ENCODE data around the gene SMG6.
A peak's percentile ranks its signal among the peaks of the same experiment; 100 is the strongest.

Gene SMG6

GRCh38 chr17:2303204-2304188 is at the start of gene SMG6, which contains the start of gene SRR:
SMG6 (minus strand) TSS chr17:2303785; CDS start chr17:2303720, 65 bp downstream.
SRR (plus strand) TSS chr17:2303950; CDS start chr17:2315561, 11,611 bp downstream.
- Histone ChIP-seq H3K36me3 (ENCODE audit: insufficient read depth, low read length) (peaks cover 20% of the 10 kb centered on the region), H3K9me3 (ENCODE audit: low read length) (no peaks in the 10 kb centered on the region), H3K4me1 (ENCODE audit: insufficient read depth, low read length, severe bottlenecking) (peaks cover 18% of the 10 kb centered on the region), H3K79me2 (ENCODE audit: insufficient read depth, low read length) (0 out of 2 replicates have a peak, but pooled peaks cover 7% of the 10 kb centered on the region), H3K27me3 (ENCODE audit: insufficient read depth, low read length) (no peaks in the 10 kb centered on the region), H3K4me2 (ENCODE audit: low read length) (peak within 1 kb of the TSS; percentile 88), H3K27ac (ENCODE audit: low read depth, low read length, poor library complexity, severe bottlenecking) (peak within 1 kb of the TSS; percentile 15), H3K9me2 (ENCODE audit: low read depth, low read length) (no peaks in the 10 kb centered on the region), H3K9ac (ENCODE audit: low read length) (peak within 1 kb of the TSS; percentile 90), H4K20me1 (ENCODE audit: insufficient read depth, low read length) (no peaks in the 10 kb centered on the region), H3K4me3 (ENCODE audit: low read depth, low read length, poor library complexity, severe bottlenecking) (peak within 1 kb of the TSS; percentile 86), H2AFZ (ENCODE audit: low read length) (no peak within 1 kb of the TSS), H3F3A (ENCODE audit: insufficient read depth, low read length) (no peaks in the 10 kb centered on the region)
- no peak for TF ChIP-seq EZH2 (IDR thresholded peaks at IDR 0.05; ENCODE audit: borderline replicate concordance, low read length)
- TF ChIP-seq, protein P1, sequence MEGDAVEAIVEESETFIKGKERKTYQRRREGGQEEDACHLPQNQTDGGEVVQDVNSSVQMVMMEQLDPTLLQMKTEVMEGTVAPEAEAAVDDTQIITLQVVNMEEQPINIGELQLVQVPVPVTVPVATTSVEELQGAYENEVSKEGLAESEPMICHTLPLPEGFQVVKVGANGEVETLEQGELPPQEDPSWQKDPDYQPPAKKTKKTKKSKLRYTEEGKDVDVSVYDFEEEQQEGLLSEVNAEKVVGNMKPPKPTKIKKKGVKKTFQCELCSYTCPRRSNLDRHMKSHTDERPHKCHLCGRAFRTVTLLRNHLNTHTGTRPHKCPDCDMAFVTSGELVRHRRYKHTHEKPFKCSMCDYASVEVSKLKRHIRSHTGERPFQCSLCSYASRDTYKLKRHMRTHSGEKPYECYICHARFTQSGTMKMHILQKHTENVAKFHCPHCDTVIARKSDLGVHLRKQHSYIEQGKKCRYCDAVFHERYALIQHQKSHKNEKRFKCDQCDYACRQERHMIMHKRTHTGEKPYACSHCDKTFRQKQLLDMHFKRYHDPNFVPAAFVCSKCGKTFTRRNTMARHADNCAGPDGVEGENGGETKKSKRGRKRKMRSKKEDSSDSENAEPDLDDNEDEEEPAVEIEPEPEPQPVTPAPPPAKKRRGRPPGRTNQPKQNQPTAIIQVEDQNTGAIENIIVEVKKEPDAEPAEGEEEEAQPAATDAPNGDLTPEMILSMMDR (IDR thresholded peaks at IDR 0.05; ENCODE audit: low read length): no peak

DNA sequence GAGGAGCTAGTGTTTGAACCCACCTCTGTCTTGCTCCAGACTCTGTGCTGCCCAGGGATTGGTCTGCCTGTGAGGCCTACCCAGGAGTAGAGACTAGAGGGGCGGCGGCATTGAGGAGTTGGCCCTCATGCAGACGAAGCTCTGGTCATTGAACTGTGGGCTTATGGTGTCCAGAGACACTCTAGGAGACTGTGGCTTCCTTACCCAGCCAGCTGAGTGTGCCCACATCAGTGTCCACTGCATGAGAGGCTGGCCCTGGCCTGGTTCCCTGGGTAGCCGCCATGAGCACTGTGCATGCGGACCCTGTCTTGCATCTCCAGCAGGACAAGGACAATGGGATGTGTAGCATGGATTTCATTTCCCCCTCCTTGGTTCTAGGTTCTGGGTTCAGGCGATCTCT is 47.7 kb upstream of the SMG6 start:
- TF ChIP-seq, protein P1 (IDR thresholded peaks at IDR 0.05; ENCODE audit: low read length): no peak
- no peak for TF ChIP-seq EZH2 (IDR thresholded peaks at IDR 0.05; ENCODE audit: borderline replicate concordance, low read length)
- Histone ChIP-seq H3K4me3 (ENCODE audit: low read depth, low read length, poor library complexity, severe bottlenecking) (no peak overlapping the region), H3K9ac (ENCODE audit: low read length) (no peak overlapping the region), H3K9me2 (ENCODE audit: low read depth, low read length) (no peaks in the 10 kb centered on the region), H4K20me1 (ENCODE audit: insufficient read depth, low read length) (no peaks in the 10 kb centered on the region), H3K36me3 (ENCODE audit: insufficient read depth, low read length) (no peaks in the 10 kb centered on the region; the same call in 1 of the 2 replicates), H3F3A (ENCODE audit: insufficient read depth, low read length) (peaks cover 12% of the 10 kb centered on the region), H3K27me3 (ENCODE audit: insufficient read depth, low read length) (no peaks in the 10 kb centered on the region), H2AFZ (ENCODE audit: low read length) (no peak overlapping the region), H3K9me3 (ENCODE audit: low read length) (no peaks in the 10 kb centered on the region), H3K4me1 (ENCODE audit: insufficient read depth, low read length, severe bottlenecking) (peaks cover 19% of the 10 kb centered on the region), H3K4me2 (ENCODE audit: low read length) (no peak overlapping the region), H3K27ac (ENCODE audit: low read depth, low read length, poor library complexity, severe bottlenecking) (no peak overlapping the region), H3K79me2 (ENCODE audit: insufficient read depth, low read length) (no peaks in the 10 kb centered on the region)

GRCh38 chr17:2347805-2348685 is 44.5 kb upstream of the SMG6 start:
- Histone ChIP-seq H3K9me2 (ENCODE audit: low read depth, low read length) (no peaks in the 10 kb centered on the region), H3K27ac (ENCODE audit: low read depth, low read length, poor library complexity, severe bottlenecking) (no peak overlapping the region), H3K9ac (ENCODE audit: low read length) (no peak overlapping the region), H3K36me3 (ENCODE audit: insufficient read depth, low read length) (peaks cover 24% of the 10 kb centered on the region), H3F3A (ENCODE audit: insufficient read depth, low read length) (peaks cover 3% of the 10 kb centered on the region; the same call in 1 of the 2 replicates), H3K4me1 (ENCODE audit: insufficient read depth, low read length, severe bottlenecking) (peaks cover 9% of the 10 kb centered on the region), H3K27me3 (ENCODE audit: insufficient read depth, low read length) (no peaks in the 10 kb centered on the region), H4K20me1 (ENCODE audit: insufficient read depth, low read length) (no peaks in the 10 kb centered on the region), H3K79me2 (ENCODE audit: insufficient read depth, low read length) (no peaks in the 10 kb centered on the region), H2AFZ (ENCODE audit: low read length) (no peak overlapping the region), H3K4me2 (ENCODE audit: low read length) (no peak overlapping the region), H3K4me3 (ENCODE audit: low read depth, low read length, poor library complexity, severe bottlenecking) (no peak overlapping the region), H3K9me3 (ENCODE audit: low read length) (no peaks in the 10 kb centered on the region)
- TF ChIP-seq, protein P1 (IDR thresholded peaks at IDR 0.05; ENCODE audit: low read length): no peak
- TF ChIP-seq EZH2 (IDR thresholded peaks at IDR 0.05; ENCODE audit: borderline replicate concordance, low read length): no peak

Data from OCI-LY1 (cell line).